Mesenchymal stem cell (in vitro differentiated cells and primary cell): Measurements from ENCODE around the gene ELOVL6.

Experiments used
- DNase-seq: peaks from one replicate; pipeline ENCODE4 v3.0.0-alpha.2; 2013
- H2AFZ ChIP-seq: one replicate; pipeline ENCODE4 v1.6.1; 2013; ENCODE audit warnings: low read depth, mild to moderate bottlenecking, control low read depth, inconsistent platforms, low read length, moderate library complexity
- H2AK5ac ChIP-seq: 2 replicates; pipeline ENCODE4 v1.6.1; 2013; ENCODE audit warnings: low read length, moderate library complexity, mild to moderate bottlenecking, inconsistent platforms; ENCODE audit not compliant: severe bottlenecking
- H2BK120ac ChIP-seq: one replicate; pipeline ENCODE4 v1.6.1; 2013; ENCODE audit warnings: low read depth, mild to moderate bottlenecking, inconsistent platforms, low read length, moderate library complexity
- H2BK12ac ChIP-seq, 2 experiments: one replicate each; pipeline ENCODE4 v1.6.1; 2013; ENCODE audit warnings: inconsistent platforms in 2 of 2, low read length in 2 of 2, mild to moderate bottlenecking in 2 of 2, moderate library complexity in 2 of 2, control low read depth in 1 of 2
- H2BK15ac ChIP-seq: one replicate; pipeline ENCODE4 v1.6.1; 2013; ENCODE audit warnings: mild to moderate bottlenecking, low read depth, inconsistent platforms; ENCODE audit not compliant: poor library complexity, severe bottlenecking
- H2BK5ac ChIP-seq: 2 replicates; pipeline ENCODE4 v1.6.1; 2013; ENCODE audit warnings: low read depth, mild to moderate bottlenecking, low read length, control low read depth, inconsistent platforms; ENCODE audit not compliant: poor library complexity, severe bottlenecking
- H3K14ac ChIP-seq, 2 experiments: one replicate each; pipeline ENCODE4 v1.6.1; 2013; ENCODE audit warnings: inconsistent platforms in 2 of 2, low read length in 2 of 2, control low read depth in 1 of 2, mild to moderate bottlenecking in 1 of 2, moderate library complexity in 1 of 2
- H3K18ac ChIP-seq, 2 experiments: one replicate each; pipeline ENCODE4 v1.6.1; 2013; ENCODE audit warnings: inconsistent platforms in 2 of 2, low read length in 2 of 2, control low read depth in 1 of 2, low read depth in 1 of 2, mild to moderate bottlenecking in 1 of 2
- H3K23ac ChIP-seq, 2 experiments: one replicate each; pipeline ENCODE4 v1.6.1; 2013; ENCODE audit warnings: inconsistent platforms in 2 of 2, low read length in 2 of 2, mild to moderate bottlenecking in 2 of 2, moderate library complexity in 2 of 2, control low read depth in 1 of 2
- H3K27ac ChIP-seq: 2 replicates; pipeline ENCODE4 v1.5.1; 2013; ENCODE audit warnings: mild to moderate bottlenecking, moderate library complexity, low read length, control low read depth, inconsistent platforms; ENCODE audit not compliant: poor library complexity, severe bottlenecking
- H3K27me3 ChIP-seq, 2 experiments: 2 replicates each; pipeline versions ENCODE4 v1.6.1 to v1.7.0; 2013; ENCODE audit warnings: low read length in 2 of 2, mild to moderate bottlenecking in 2 of 2, moderate library complexity in 2 of 2, control low read depth in 1 of 2, inconsistent platforms in 1 of 2; ENCODE audit not compliant: control insufficient read depth in 1 of 2, insufficient read depth in 1 of 2
- H3K36me3 ChIP-seq, 2 experiments: 2 replicates each; pipeline versions ENCODE4 v1.6.1 to v1.7.0; 2013; ENCODE audit warnings: low read length in 2 of 2, control low read depth in 1 of 2, inconsistent platforms in 1 of 2, low read depth in 1 of 2, mild to moderate bottlenecking in 1 of 2; ENCODE audit not compliant: insufficient read depth in 2 of 2, control insufficient read depth in 1 of 2
- H3K4ac ChIP-seq, 2 experiments: one replicate each; pipeline ENCODE4 v1.6.1; 2013; ENCODE audit warnings: inconsistent platforms in 2 of 2, low read length in 2 of 2, mild to moderate bottlenecking in 2 of 2, moderate library complexity in 2 of 2, control low read depth in 1 of 2, low read depth in 1 of 2
- H3K4me1 ChIP-seq: 2 replicates; pipeline ENCODE4 v1.6.1; 2013; ENCODE audit warnings: low read depth, low read length, control low read depth; ENCODE audit not compliant: control insufficient read depth, insufficient read depth
- H3K4me2 ChIP-seq: 2 replicates; pipeline ENCODE4 v1.6.1; 2013; ENCODE audit warnings: low read length, mild to moderate bottlenecking, inconsistent platforms; ENCODE audit not compliant: poor library complexity, severe bottlenecking
- H3K4me3 ChIP-seq, 2 experiments: 2 replicates each; pipeline versions ENCODE4 v1.5.1 to v1.7.0; 2013; ENCODE audit warnings: low read length in 2 of 2, mild to moderate bottlenecking in 2 of 2, control low read depth in 1 of 2, low read depth in 1 of 2; ENCODE audit not compliant: insufficient read depth in 1 of 2
- H3K79me1 ChIP-seq: replicated peaks from 2 replicates; pipeline ENCODE4 v1.6.1; 2013; ENCODE audit warnings: mild to moderate bottlenecking, control low read depth, low read length, inconsistent platforms; ENCODE audit not compliant: poor library complexity, severe bottlenecking
- H3K9ac ChIP-seq: 2 replicates; pipeline ENCODE4 v1.7.0; 2013; ENCODE audit warnings: mild to moderate bottlenecking, low read length, moderate library complexity
- H3K9me3 ChIP-seq: 2 replicates; pipeline ENCODE4 v1.7.0; 2013; ENCODE audit warnings: mild to moderate bottlenecking, low read length; ENCODE audit not compliant: control insufficient read depth
- H4K8ac ChIP-seq: one replicate; pipeline ENCODE4 v1.6.1; 2013; ENCODE audit warnings: inconsistent platforms, mild to moderate bottlenecking, low read length, moderate library complexity
- H4K91ac ChIP-seq: one replicate; pipeline ENCODE4 v1.6.1; 2013; ENCODE audit warnings: mild to moderate bottlenecking, low read length, inconsistent platforms
- WGBS: methylation state at CpG from one replicate; pipeline ENCODE4 v1.1.7; 2013; ENCODE audit warnings: mixed read lengths; 5-methylcytosine and 5-hydroxymethylcytosine counted together

Gene ELOVL6

GRCh38 chr4:110207233-110207632 is 8.8 kb upstream of the ELOVL6 start:
- DNase-seq: no peak
- no peak overlapping the region for H2AK5ac ChIP-seq
- H2BK5ac ChIP-seq: no peak overlapping the region
- H4K8ac ChIP-seq: no peak overlapping the region
- H3K36me3 ChIP-seq: no peaks in the 10 kb centered on the region
- H3K14ac ChIP-seq: no peak overlapping the region
- H3K4ac ChIP-seq: no peak overlapping the region
- no peaks in the 10 kb centered on the region for H3K4me1 ChIP-seq
- no peaks in the 10 kb centered on the region for H3K79me1 ChIP-seq
- H2BK12ac ChIP-seq: no peak overlapping the region
- H3K4me3 ChIP-seq: no peak overlapping the region
- WGBS: 100% methylated on average over 1 of the region's 1 CpG
- H2BK15ac ChIP-seq: no peak overlapping the region
- H3K9ac ChIP-seq: no peak overlapping the region
- H3K18ac ChIP-seq: no peak overlapping the region
- H3K27me3 ChIP-seq: no peaks in the 10 kb centered on the region
- no peak overlapping the region for H3K27ac ChIP-seq
- H3K4me2 ChIP-seq: no peak overlapping the region
- no peak overlapping the region for H3K23ac ChIP-seq
- H2BK120ac ChIP-seq: no peak overlapping the region
- H2AFZ ChIP-seq: no peak overlapping the region
- H4K91ac ChIP-seq: no peak overlapping the region
- no peaks in the 10 kb centered on the region for H3K9me3 ChIP-seq

GRCh38 chr4:110202024-110202423 is 3.6 kb upstream of the ELOVL6 start:
- Histone ChIP-seq H3K9me3 (no peaks in the 10 kb centered on the region), H2AFZ (no peak overlapping the region), H4K8ac (no peak overlapping the region), H4K91ac (no peak overlapping the region), H3K36me3 (no peaks in the 10 kb centered on the region), H2AK5ac (no peak overlapping the region), H3K23ac (no peak overlapping the region), H3K4me2 (no peak overlapping the region), H3K79me1 (no peaks in the 10 kb centered on the region), H2BK12ac (no peak overlapping the region), H3K4me1 (no peaks in the 10 kb centered on the region), H3K4ac (no peak overlapping the region), H3K14ac (no peak overlapping the region), H2BK15ac (no peak overlapping the region), H3K9ac (no peak overlapping the region), H2BK120ac (no peak overlapping the region), H3K18ac (no peak overlapping the region), H3K27me3 (no peaks in the 10 kb centered on the region), H3K4me3 (no peak overlapping the region), H2BK5ac (no peak overlapping the region), H3K27ac (no peak overlapping the region)
- no peak for DNase-seq
- 100% methylated on average over 1 of the region's 3 CpGs for WGBS

- H2BK12ac ChIP-seq: no peak overlapping the region
- no peaks in the 10 kb centered on the region for H3K79me1 ChIP-seq
- DNase-seq: no peak
- H2BK15ac ChIP-seq: no peak overlapping the region
- H4K8ac ChIP-seq: no peak overlapping the region
- no peak overlapping the region for H3K4me2 ChIP-seq
- no peak overlapping the region for H3K27ac ChIP-seq
- no peaks in the 10 kb centered on the region for H3K36me3 ChIP-seq
- no peak overlapping the region for H2AFZ ChIP-seq
- H3K9ac ChIP-seq: no peak overlapping the region
- no peak overlapping the region for H2BK5ac ChIP-seq
- H3K9me3 ChIP-seq: no peaks in the 10 kb centered on the region
- no peaks in the 10 kb centered on the region for H3K27me3 ChIP-seq
- no peak overlapping the region for H3K18ac ChIP-seq
- no peaks in the 10 kb centered on the region for H3K4me1 ChIP-seq
- 87% methylated on average over 2 of the region's 2 CpGs for WGBS
- no peak overlapping the region for H3K4me3 ChIP-seq
- H3K14ac ChIP-seq: no peak overlapping the region
- no peak overlapping the region for H2AK5ac ChIP-seq
- H2BK120ac ChIP-seq: no peak overlapping the region
- H3K23ac ChIP-seq: no peak overlapping the region
- H3K4ac ChIP-seq: no peak overlapping the region
- H4K91ac ChIP-seq: no peak overlapping the region
These were observed 3.1 kb upstream of the ELOVL6 start for GRCh38 chr4:110201502-110201901.

GRCh38 chr4:110200689-110201088 is 2.3 kb upstream of the ELOVL6 start:
- Histone ChIP-seq H3K4me3 (no peak overlapping the region), H3K4ac (no peak overlapping the region), H3K14ac (no peak overlapping the region), H2AFZ (no peak overlapping the region), H4K91ac (no peak overlapping the region), H3K4me1 (no peaks in the 10 kb centered on the region), H3K9me3 (no peaks in the 10 kb centered on the region), H2AK5ac (no peak overlapping the region), H2BK120ac (no peak overlapping the region), H3K9ac (no peak overlapping the region), H2BK12ac (no peak overlapping the region), H3K27me3 (no peaks in the 10 kb centered on the region), H3K23ac (no peak overlapping the region), H2BK15ac (no peak overlapping the region), H3K18ac (no peak overlapping the region), H3K4me2 (no peak overlapping the region), H3K36me3 (no peaks in the 10 kb centered on the region), H3K79me1 (no peaks in the 10 kb centered on the region), H3K27ac (no peak overlapping the region), H2BK5ac (no peak overlapping the region), H4K8ac (no peak overlapping the region)
- no peak for DNase-seq
- 89% methylated on average over 2 of the region's 2 CpGs for WGBS
